NK-92 treated with Interleukin-12 subunit alpha and Interleukin-12 subunit beta, amount 100 ng/mL, for 24 hours (cell line): ENCODE measurements around the gene EBI3.
"Not testable (repeated sequence)": the region's sequence is repeated elsewhere in the genome, so short reads cannot be mapped to it uniquely, and the experiment has no call there.

Experiments
- DNase-seq: peaks from one replicate; lab custom pipeline; 2025; lab: John Stamatoyannopoulos, UW

Gene EBI3

DNA sequence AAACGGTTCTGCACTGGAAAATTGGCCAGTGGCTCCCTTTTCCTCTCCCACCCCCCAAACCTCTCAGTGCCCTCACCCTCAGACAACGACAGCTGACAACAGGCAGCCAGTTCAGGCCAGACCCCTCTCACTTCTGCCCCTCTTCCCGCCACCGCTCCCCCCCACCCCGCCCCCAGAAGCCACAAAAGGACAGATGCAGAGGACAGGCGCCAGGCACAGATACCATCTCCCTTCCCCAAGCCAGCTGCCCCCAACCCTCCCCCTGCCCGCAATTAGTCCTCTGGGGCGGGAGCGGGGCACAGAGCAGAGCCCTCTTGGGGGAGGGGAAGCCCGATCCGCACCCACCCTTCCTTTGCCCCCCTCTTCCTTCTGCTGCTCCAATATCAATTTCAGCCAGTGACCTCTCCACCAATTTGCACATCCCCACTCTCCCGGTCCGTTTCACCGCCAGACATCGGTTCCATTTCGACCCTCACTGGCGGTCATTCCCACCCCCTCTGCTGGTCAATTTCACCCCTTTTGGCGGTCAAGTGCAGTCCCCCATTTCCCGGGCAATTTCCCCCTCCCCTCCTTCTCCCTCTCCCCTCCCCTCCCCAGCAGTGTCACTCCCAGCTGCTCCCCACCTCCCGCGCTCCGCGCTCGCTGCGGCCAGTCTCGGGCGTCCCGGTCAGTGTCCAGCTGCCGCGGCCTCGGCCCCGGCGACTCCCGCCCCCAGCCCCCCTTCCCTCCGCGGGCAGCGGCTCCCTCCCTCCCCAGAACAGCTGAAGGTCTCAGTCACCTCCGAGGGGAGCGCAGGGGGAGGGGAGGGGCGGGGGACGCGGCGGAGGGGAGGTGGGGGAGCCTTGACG lies 49.3 kb downstream of the EBI3 start, which contains the start of gene SHD:
Gene SHD (plus strand): TSS at position 848 of the 848 bp plus-strand sequence. CDS start 798 bp downstream, outside the sequence.
- DNase-seq, result no peak

- DNase-seq, result no peak
These were observed 49.9 kb downstream of the EBI3 start for GRCh38 chr19:4279267-4279529.

DNA sequence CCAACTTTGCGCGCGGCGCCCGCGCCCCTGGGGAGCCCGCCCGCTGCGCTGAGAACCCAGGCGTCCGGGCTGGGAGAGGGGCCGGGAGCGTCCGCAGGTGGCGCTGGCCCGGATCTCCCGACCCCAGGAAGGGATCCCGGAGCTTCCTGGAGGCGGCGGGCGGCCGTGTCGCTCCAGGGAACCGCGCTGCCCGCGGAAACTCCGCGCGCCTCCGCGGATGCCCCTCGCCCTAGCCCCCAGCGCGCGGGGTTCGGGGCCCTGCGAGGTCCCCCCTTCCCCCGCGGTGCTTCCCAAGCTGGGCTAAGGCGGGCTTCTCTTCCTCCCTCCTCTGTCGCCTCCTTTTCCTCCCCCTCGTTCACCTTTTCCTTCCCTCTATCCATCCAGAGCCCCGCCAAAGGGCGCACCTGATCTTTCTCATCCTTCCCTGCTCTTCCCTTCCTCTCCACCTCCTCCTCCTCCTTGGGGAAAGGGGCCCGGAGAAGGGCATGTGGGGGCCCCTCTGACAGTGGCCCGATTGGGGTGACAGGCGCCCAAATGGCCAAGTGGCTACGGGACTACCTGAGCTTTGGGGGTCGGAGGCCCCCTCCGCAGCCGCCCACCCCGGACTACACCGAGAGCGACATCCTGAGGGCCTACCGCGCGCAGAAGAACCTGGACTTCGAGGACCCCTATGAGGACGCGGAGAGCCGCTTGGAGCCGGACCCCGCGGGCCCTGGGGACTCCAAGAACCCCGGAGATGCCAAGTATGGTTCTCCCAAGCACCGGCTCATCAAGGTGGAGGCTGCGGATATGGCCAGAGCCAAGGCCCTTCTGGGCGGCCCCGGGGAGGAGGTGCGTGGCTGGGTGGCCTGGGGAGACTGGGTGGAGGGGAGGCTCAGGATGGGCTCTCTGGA lies 50.5 kb downstream of the EBI3 start:
- no peak for DNase-seq

GRCh38 chr19:4284176-4284958 lies 55.0 kb downstream of the EBI3 start:
- no peak for DNase-seq

GRCh38 chr19:4284974-4285373 lies 55.7 kb downstream of the EBI3 start:
- no peak for DNase-seq

GRCh38 chr19:4286141-4286540 lies 56.8 kb downstream of the EBI3 start:
- not testable (repeated sequence) for DNase-seq
